ENCODE results near the gene FOXN3.

GRCh38 chr14:89123851-89124250 lies 293.2 kb downstream of the FOXN3 start:
- TF ChIP-seq POLR2A (IDR thresholded peaks at IDR 0.05; ENCODE audit: low read length) (no peak), JUN (IDR thresholded peaks at IDR 0.05) (no peak), NFE2L2 (conservative IDR thresholded peaks at IDR 0.05; ENCODE audit: low read length) (no peak), MYC (IDR thresholded peaks at IDR 0.05; ENCODE audit: borderline replicate concordance, low read length) (no peak), USF2 (IDR thresholded peaks at IDR 0.05) (no peak), RAD21 (conservative IDR thresholded peaks at IDR 0.05 in 1 of 2, IDR thresholded peaks at IDR 0.05 in 1 of 2) (no peak), HOXA7 (CRISPR knock-in tag; IDR thresholded peaks at IDR 0.05) (no peak)
- TF ChIP-seq, protein P1, sequence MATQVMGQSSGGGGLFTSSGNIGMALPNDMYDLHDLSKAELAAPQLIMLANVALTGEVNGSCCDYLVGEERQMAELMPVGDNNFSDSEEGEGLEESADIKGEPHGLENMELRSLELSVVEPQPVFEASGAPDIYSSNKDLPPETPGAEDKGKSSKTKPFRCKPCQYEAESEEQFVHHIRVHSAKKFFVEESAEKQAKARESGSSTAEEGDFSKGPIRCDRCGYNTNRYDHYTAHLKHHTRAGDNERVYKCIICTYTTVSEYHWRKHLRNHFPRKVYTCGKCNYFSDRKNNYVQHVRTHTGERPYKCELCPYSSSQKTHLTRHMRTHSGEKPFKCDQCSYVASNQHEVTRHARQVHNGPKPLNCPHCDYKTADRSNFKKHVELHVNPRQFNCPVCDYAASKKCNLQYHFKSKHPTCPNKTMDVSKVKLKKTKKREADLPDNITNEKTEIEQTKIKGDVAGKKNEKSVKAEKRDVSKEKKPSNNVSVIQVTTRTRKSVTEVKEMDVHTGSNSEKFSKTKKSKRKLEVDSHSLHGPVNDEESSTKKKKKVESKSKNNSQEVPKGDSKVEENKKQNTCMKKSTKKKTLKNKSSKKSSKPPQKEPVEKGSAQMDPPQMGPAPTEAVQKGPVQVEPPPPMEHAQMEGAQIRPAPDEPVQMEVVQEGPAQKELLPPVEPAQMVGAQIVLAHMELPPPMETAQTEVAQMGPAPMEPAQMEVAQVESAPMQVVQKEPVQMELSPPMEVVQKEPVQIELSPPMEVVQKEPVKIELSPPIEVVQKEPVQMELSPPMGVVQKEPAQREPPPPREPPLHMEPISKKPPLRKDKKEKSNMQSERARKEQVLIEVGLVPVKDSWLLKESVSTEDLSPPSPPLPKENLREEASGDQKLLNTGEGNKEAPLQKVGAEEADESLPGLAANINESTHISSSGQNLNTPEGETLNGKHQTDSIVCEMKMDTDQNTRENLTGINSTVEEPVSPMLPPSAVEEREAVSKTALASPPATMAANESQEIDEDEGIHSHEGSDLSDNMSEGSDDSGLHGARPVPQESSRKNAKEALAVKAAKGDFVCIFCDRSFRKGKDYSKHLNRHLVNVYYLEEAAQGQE (IDR thresholded peaks at IDR 0.05), result no peak
- TF ChIP-seq, protein P2, sequence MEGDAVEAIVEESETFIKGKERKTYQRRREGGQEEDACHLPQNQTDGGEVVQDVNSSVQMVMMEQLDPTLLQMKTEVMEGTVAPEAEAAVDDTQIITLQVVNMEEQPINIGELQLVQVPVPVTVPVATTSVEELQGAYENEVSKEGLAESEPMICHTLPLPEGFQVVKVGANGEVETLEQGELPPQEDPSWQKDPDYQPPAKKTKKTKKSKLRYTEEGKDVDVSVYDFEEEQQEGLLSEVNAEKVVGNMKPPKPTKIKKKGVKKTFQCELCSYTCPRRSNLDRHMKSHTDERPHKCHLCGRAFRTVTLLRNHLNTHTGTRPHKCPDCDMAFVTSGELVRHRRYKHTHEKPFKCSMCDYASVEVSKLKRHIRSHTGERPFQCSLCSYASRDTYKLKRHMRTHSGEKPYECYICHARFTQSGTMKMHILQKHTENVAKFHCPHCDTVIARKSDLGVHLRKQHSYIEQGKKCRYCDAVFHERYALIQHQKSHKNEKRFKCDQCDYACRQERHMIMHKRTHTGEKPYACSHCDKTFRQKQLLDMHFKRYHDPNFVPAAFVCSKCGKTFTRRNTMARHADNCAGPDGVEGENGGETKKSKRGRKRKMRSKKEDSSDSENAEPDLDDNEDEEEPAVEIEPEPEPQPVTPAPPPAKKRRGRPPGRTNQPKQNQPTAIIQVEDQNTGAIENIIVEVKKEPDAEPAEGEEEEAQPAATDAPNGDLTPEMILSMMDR (IDR thresholded peaks at IDR 0.05), result no peak
- TF ChIP-seq, protein P3, sequence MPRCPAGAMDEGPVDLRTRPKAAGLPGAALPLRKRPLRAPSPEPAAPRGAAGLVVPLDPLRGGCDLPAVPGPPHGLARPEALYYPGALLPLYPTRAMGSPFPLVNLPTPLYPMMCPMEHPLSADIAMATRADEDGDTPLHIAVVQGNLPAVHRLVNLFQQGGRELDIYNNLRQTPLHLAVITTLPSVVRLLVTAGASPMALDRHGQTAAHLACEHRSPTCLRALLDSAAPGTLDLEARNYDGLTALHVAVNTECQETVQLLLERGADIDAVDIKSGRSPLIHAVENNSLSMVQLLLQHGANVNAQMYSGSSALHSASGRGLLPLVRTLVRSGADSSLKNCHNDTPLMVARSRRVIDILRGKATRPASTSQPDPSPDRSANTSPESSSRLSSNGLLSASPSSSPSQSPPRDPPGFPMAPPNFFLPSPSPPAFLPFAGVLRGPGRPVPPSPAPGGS (IDR thresholded peaks at IDR 0.05), result no peak
